ENCODE results near the gene RHBDL2. TPM values are rescaled to one million over a fixed set of nuclear protein-coding genes. Genes with fewer than 3 reads are reported as not detected.

The RHBDL2 gene
- total and polyA plus RNA-seq, 9 of the 15 experiments (the other 6 are each of a cell fraction or from before 2014, with no cell fraction given): not detected

- TF ChIP-seq RCOR1 (IDR thresholded peaks at IDR 0.05; ENCODE audit: borderline replicate concordance in 1 of 2, low read depth in 2 of 2, low read length in 2 of 2): peak in 1 of 2 experiments; percentile 2; a peak in 1 of 4 replicates
- TF ChIP-seq ZNF23 (CRISPR knock-in tag; IDR thresholded peaks at IDR 0.05): no peak
- TF ChIP-seq TEAD2 (tag; IDR thresholded peaks at IDR 0.05): no peak
- no peak for TF ChIP-seq ZFP36 (IDR thresholded peaks at IDR 0.05; ENCODE audit: low read depth, low read length, partially characterized antibody)
- peak; percentile 90 for TF ChIP-seq ESRRA (IDR thresholded peaks at IDR 0.05; ENCODE audit: borderline replicate concordance, low read depth)
- TF ChIP-seq ZBTB49 (CRISPR knock-in tag; IDR thresholded peaks at IDR 0.05; ENCODE audit: borderline replicate concordance): no peak
- 0 out of 2 replicates have a peak, but pooled peaks have one; percentile 19 for TF ChIP-seq ZNF766 (CRISPR knock-in tag; conservative IDR thresholded peaks at IDR 0.05)
- TF ChIP-seq ATF2 (CRISPR knock-in tag; IDR thresholded peaks at IDR 0.05): no peak
- no peak for TF ChIP-seq NFXL1 (CRISPR knock-in tag; IDR thresholded peaks at IDR 0.05)
- TF ChIP-seq MTA2 (IDR thresholded peaks at IDR 0.05; ENCODE audit: low read depth): no peak
- no peak for TF ChIP-seq NFIX (CRISPR knock-in tag; IDR thresholded peaks at IDR 0.05; ENCODE audit: low read depth)
- peak; percentile 51; the same call in 1 of the 2 replicates for TF ChIP-seq ZBTB33 (CRISPR knock-in tag; IDR thresholded peaks at IDR 0.05)
- no peak for TF ChIP-seq ARNT (IDR thresholded peaks at IDR 0.05)
- TF ChIP-seq ZKSCAN8 (CRISPR knock-in tag; IDR thresholded peaks at IDR 0.05): no peak
- peak; percentile 37; the same call in 1 of the 2 replicates for TF ChIP-seq FOSL1 (tag; conservative IDR thresholded peaks at IDR 0.05)
- peak in 1 of 2 experiments; percentile 30; a peak in 1 of 4 replicates for TF ChIP-seq HDAC1 (IDR thresholded peaks at IDR 0.05)
- no peak for TF ChIP-seq CBFB (CRISPR knock-in tag; IDR thresholded peaks at IDR 0.05)
- TF ChIP-seq ZKSCAN3 (CRISPR knock-in tag; IDR thresholded peaks at IDR 0.05): no peak
- no peak for TF ChIP-seq HMBOX1 (IDR thresholded peaks at IDR 0.05)
- no peak for TF ChIP-seq DLX4 (CRISPR knock-in tag; IDR thresholded peaks at IDR 0.05)
- TF ChIP-seq SMARCE1 (IDR thresholded peaks at IDR 0.05): no peak
These were observed 49.4 kb upstream of the RHBDL2 start, which contains the start of gene AKIRIN1 (continued) for GRCh38 chr1:38990738-38991637.

Measured in K562 (cell line).